Heart left ventricle (tissue), 13 donors: ENCODE data around the gene MAPK11.

ENCODE experiments used
- POLR2A ChIP-seq, 2 donors: fragments of 450-650 bp; IDR thresholded peaks; one replicate each; pipeline ENCODE4 v1.6.1; 2017; ENCODE audit warnings: antibody characterized with exemption in 2 of 2, mild to moderate bottlenecking in 2 of 2, moderate library complexity in 2 of 2
- TF ChIP-seq, protein P1 (sequence below), 12 donors: fragments of 200-600 bp; sonication (generic) in 4 of 12; IDR thresholded peaks; one replicate each; pipeline versions ENCODE4 v1.5.0 to v1.8.0; 2018 to 2022; ENCODE audit warnings: antibody characterized with exemption in 12 of 12, mild to moderate bottlenecking in 5 of 12
- donor health status: ischemic (EF 13 %, LVEDD 7.1; RV severe dilation, severe dysfunction).
- donor health status: DM: no; HTN: yes; CAD: no.
- donor health status: DM: no; HTN: no; CAD: no.
- donor health status: ischemic (EF 25% LVEDD 6.9; RV normal size, moderate dysfunction).
- donor health status: ischemic (EF 25% LVEDD 5.7; RV mildly dilated, moderate dysfunction).
- donor health status: ischemic (EF 35%, LVEDD 5.7; RV mildly dilated, moderate dysfunction).
- donor health status: nonischemic (EF 11% LVEDD 7.7; RV severe dilation, severe dysfunction).
- donor health status: DM: yes; HTN: yes; CAD: no.
- donor health status: PGD.
- donor health status: ischemic (EF 29% LVEDD 5.4; RV normal size, mild dysfunction).
- donor health status: nonischemic (EF 23%, LVEDD 6.1; RV moderate dilation, normal function).

DNA sequence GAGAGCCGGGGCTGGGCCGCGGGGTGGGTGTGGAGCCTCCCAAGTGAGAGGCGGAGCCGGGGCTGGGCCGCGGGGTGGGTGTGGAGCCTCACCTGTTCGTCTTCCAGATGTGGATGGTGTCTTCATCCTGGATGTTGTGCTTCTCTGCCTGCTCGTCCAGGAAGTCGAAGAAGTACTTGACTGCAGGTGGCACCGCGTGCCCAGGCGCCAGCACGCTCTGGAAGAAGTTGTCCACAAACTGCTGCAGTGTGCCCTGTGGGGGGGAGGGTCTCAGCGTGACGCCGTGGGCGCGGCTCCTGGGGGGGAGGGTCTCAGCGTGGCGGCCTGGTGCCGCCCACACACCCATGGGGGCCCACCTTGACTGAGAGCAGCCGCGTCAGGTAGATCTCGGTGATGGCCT lies 7.6 kb upstream of the MAPK11 start:
- TF ChIP-seq, protein P1, sequence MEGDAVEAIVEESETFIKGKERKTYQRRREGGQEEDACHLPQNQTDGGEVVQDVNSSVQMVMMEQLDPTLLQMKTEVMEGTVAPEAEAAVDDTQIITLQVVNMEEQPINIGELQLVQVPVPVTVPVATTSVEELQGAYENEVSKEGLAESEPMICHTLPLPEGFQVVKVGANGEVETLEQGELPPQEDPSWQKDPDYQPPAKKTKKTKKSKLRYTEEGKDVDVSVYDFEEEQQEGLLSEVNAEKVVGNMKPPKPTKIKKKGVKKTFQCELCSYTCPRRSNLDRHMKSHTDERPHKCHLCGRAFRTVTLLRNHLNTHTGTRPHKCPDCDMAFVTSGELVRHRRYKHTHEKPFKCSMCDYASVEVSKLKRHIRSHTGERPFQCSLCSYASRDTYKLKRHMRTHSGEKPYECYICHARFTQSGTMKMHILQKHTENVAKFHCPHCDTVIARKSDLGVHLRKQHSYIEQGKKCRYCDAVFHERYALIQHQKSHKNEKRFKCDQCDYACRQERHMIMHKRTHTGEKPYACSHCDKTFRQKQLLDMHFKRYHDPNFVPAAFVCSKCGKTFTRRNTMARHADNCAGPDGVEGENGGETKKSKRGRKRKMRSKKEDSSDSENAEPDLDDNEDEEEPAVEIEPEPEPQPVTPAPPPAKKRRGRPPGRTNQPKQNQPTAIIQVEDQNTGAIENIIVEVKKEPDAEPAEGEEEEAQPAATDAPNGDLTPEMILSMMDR (IDR thresholded peaks at IDR 0.05): no peak
- TF ChIP-seq POLR2A (IDR thresholded peaks at IDR 0.05): no peak
